Measurements from ENCODE around the gene LRRFIP2.

LRRFIP2 gene

DNA sequence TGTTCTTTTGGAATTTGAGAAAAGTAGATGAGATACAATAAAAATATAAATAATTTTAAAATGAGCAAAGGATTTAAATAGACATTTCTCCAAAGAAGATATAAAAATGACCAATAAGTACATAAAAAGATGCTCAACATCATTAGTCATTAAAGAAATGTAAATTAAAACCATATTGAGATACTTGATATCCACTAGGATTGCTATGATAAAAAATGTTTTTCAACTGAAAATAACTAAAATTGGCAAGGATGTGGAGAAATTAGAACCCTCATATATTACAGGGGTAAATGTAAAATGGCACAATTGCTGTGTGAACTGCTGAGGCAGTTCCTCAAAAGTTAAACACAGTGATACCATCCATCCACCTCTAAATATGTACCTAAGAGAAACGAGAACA, 38.8 kb downstream of the LRRFIP2 start:
- peaks cover 0 to 45% (median 9%) of the 10 kb centered on the region in 4 donors for H3K4me1 ChIP-seq
- intact Hi-C loops (cut with DNase I; ENCODE audit: low total_unique reads): no loop called here
- no peak overlapping the region for H3K27ac ChIP-seq
- TF ChIP-seq, protein P1, sequence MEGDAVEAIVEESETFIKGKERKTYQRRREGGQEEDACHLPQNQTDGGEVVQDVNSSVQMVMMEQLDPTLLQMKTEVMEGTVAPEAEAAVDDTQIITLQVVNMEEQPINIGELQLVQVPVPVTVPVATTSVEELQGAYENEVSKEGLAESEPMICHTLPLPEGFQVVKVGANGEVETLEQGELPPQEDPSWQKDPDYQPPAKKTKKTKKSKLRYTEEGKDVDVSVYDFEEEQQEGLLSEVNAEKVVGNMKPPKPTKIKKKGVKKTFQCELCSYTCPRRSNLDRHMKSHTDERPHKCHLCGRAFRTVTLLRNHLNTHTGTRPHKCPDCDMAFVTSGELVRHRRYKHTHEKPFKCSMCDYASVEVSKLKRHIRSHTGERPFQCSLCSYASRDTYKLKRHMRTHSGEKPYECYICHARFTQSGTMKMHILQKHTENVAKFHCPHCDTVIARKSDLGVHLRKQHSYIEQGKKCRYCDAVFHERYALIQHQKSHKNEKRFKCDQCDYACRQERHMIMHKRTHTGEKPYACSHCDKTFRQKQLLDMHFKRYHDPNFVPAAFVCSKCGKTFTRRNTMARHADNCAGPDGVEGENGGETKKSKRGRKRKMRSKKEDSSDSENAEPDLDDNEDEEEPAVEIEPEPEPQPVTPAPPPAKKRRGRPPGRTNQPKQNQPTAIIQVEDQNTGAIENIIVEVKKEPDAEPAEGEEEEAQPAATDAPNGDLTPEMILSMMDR (IDR thresholded peaks at IDR 0.05): no peak
- H3K4me3 ChIP-seq: no peak overlapping the region
- H3K27me3 ChIP-seq: no peaks in the 10 kb centered on the region
- H3K9me3 ChIP-seq: no peaks in the 10 kb centered on the region
- no peaks in the 10 kb centered on the region for H3K36me3 ChIP-seq
- DNase-seq: no peak

DNA sequence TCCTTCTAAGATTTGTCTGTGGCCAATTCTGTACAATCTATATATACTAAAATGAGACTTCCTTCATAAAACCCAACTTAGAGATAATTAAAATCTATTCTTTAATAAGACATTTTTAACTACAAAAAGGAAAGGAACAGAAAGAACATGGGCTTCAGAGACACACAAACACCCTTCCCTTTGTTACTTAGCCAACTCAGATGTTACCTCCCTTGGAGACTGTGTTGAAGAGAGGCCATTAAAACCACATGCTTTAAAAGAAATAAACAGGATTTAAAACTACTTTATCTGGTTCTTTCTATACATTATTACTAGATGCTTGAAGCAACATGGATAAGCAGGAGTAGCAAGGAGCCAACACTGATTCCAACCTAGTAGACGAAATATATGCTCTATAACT, 42.0 kb downstream of the LRRFIP2 start:
- no peaks in the 10 kb centered on the region for H3K27me3 ChIP-seq
- peaks cover 0 to 33% (median 3%) of the 10 kb centered on the region in 4 donors for H3K4me1 ChIP-seq
- intact Hi-C loops (cut with DNase I; ENCODE audit: low total_unique reads): no loop called here
- no peaks in the 10 kb centered on the region for H3K36me3 ChIP-seq
- H3K27ac ChIP-seq: no peak overlapping the region
- no peak overlapping the region for H3K4me3 ChIP-seq
- TF ChIP-seq, protein P1 (IDR thresholded peaks at IDR 0.05): no peak
- DNase-seq: no peak
- no peaks in the 10 kb centered on the region for H3K9me3 ChIP-seq

DNA sequence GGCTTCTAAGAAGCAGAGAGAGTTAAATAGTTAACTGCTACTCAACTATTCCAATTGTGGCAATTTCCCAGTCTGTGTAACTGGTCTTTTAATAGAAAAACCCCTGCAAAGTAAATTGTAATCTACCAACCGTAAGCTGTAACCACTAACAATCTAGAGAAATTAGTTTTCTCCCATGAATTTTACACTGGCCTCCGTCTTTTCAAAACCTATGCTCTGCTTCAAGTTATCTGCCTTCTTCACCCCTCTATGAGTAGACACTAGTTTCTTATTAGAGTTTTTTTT, 42.6 kb downstream of the LRRFIP2 start:
- Histone ChIP-seq H3K4me1 (peaks cover 0 to 33% (median 3%) of the 10 kb centered on the region in 4 donors), H3K9me3 (no peaks in the 10 kb centered on the region), H3K27ac (no peak overlapping the region), H3K4me3 (no peak overlapping the region), H3K27me3 (no peaks in the 10 kb centered on the region), H3K36me3 (no peaks in the 10 kb centered on the region)
- no peak for DNase-seq
- intact Hi-C loops (cut with DNase I; ENCODE audit: low total_unique reads): no loop called here
- TF ChIP-seq, protein P1 (IDR thresholded peaks at IDR 0.05): no peak

DNA sequence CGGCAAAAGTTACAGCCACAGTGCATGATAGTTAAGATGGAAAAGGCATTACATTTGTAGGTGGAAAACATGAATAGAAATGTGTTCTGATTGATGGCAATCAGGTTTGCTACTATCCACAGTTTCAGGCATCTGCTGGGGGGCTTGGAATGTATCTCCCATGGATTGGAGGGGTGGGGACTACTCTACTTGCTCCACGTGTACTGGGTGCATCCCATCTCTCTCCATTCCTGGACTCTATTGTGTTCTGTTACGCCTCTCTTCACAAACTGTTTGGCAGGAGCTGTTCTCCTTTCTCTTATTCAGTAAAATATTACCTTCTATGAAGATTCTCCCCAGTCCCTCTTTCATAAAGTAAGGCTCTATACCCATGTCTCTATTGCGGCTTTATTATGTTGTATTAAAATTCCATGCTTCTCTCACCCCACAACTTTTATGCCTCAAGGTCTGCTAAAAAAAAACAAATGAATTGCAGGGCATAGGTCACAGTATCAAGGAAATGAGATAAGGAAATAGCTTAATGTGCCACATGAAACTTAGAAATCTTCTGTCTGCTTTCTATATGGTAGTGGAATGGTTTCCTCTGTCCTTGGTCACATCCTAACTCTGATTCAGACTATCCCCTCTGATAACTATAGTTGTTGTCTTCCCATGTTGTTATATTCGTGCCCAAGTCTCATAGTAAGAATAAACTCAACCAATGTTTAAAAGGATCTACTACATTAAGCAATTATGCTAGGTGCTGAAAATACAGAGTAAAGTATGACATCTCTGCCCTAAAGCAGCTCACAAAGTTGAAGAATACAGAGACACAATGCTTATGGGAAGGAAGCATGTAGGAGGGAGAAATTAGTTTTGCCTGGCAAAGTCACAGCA, 43.2 kb downstream of the LRRFIP2 start:
- DNase-seq: no peak
- H3K4me3 ChIP-seq: no peak overlapping the region

DNA sequence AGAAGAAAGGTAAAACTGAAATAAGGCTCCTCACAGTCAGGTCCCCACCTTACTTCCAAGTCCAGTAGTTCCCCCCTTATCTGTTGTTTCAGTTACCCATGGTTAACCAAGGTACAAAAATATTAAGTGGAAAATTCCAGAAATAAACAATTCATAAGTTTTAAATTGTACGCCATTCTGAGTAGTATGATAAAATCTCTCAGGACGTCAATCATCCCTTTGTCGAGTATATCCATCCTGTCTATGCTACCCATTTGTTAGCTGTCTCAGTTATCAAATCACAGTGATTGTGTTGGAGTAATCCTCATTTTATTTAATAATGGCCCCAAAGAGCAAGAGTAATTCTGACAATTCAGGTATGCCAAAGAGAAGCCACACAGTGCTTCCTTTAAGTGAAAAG, 43.9 kb downstream of the LRRFIP2 start:
- Histone ChIP-seq H3K36me3 (no peaks in the 10 kb centered on the region), H3K4me1 (peaks cover 0 to 34% (median 3%) of the 10 kb centered on the region in 4 donors), H3K9me3 (no peaks in the 10 kb centered on the region), H3K27me3 (no peaks in the 10 kb centered on the region), H3K4me3 (no peak overlapping the region), H3K27ac (no peak overlapping the region)
- TF ChIP-seq, protein P1 (IDR thresholded peaks at IDR 0.05): no peak
- no peak for DNase-seq
- intact Hi-C loops (cut with DNase I; ENCODE audit: low total_unique reads): no loop called here

More for the DNA sequence above, 43.2 kb downstream of the LRRFIP2 start:
- Histone ChIP-seq H3K27me3 (no peaks in the 10 kb centered on the region), H3K27ac (no peak overlapping the region), H3K9me3 (no peaks in the 10 kb centered on the region), H3K4me1 (peaks cover 0 to 33% (median 3%) of the 10 kb centered on the region in 4 donors), H3K36me3 (no peaks in the 10 kb centered on the region)
- TF ChIP-seq, protein P1 (IDR thresholded peaks at IDR 0.05): no peak
- intact Hi-C loops (cut with DNase I; ENCODE audit: low total_unique reads): no loop called here

All from tibial artery (tissue), 4 donors.